NCI-H226 (cell line): ENCODE data around the gene BAIAP3.
A peak's percentile ranks its signal among the peaks of the same experiment; 100 is the strongest.

ENCODE experiments used
- DNase-seq: peaks from one replicate; pipeline ENCODE4 v3.0.0-alpha.2; 2015

The BAIAP3 gene

GRCh38 chr16:1300664-1301476 is 32.6 kb upstream of the BAIAP3 start:
- DNase-seq: no peak

GRCh38 chr16:1301562-1301961 is 31.9 kb upstream of the BAIAP3 start:
- no peak for DNase-seq

- no peak for DNase-seq
These were observed 27.6 kb upstream of the BAIAP3 start for GRCh38 chr16:1305823-1306222.

- DNase-seq: no peak
These were observed 27.1 kb upstream of the BAIAP3 start for GRCh38 chr16:1306334-1306733.

GRCh38 chr16:1308036-1308976 is 25.1 kb upstream of the BAIAP3 start:
- peak; percentile 50 for DNase-seq

- DNase-seq: peak; percentile 95
These were observed 24.2 kb upstream of the BAIAP3 start, which contains the start of gene UBE2I for GRCh38 chr16:1308977-1309885. Gene UBE2I (plus strand): TSS chr16:1309636. CDS start chr16:1314031, 4,395 bp downstream.

GRCh38 chr16:1309888-1310831 is 23.3 kb upstream of the BAIAP3 start:
- DNase-seq: peak; percentile 36

GRCh38 chr16:1310832-1311200 is 22.6 kb upstream of the BAIAP3 start:
- no peak for DNase-seq

- no peak for DNase-seq
These were observed 22.2 kb upstream of the BAIAP3 start for GRCh38 chr16:1311212-1311737.

GRCh38 chr16:1311738-1312466 is 21.5 kb upstream of the BAIAP3 start:
- no peak for DNase-seq

- no peak for DNase-seq
These were observed 21.0 kb upstream of the BAIAP3 start for GRCh38 chr16:1312467-1312816.

- no peak for DNase-seq
These were observed 20.5 kb upstream of the BAIAP3 start for GRCh38 chr16:1312903-1313302.

- no peak for DNase-seq
These were observed 19.6 kb upstream of the BAIAP3 start for GRCh38 chr16:1313721-1314369.

- no peak for DNase-seq
These were observed 18.9 kb upstream of the BAIAP3 start for GRCh38 chr16:1314399-1315068.

- no peak for DNase-seq
These were observed 18.1 kb upstream of the BAIAP3 start for GRCh38 chr16:1315081-1316032.

GRCh38 chr16:1316033-1316405 is 17.4 kb upstream of the BAIAP3 start:
- DNase-seq: no peak

GRCh38 chr16:1317479-1318267 is 15.8 kb upstream of the BAIAP3 start:
- no peak for DNase-seq

- DNase-seq: no peak
These were observed 15.2 kb upstream of the BAIAP3 start for GRCh38 chr16:1318268-1318545.
